Measurements from ENCODE around the gene NPAS1.
"Not testable (repeated sequence)": the region's sequence is repeated elsewhere in the genome, so short reads cannot be mapped to it uniquely, and the experiment has no call there.

Gene NPAS1

GRCh38 chr19:47050562-47050961 is 30.9 kb downstream of the NPAS1 start:
- not testable (repeated sequence) for DNase-seq

GRCh38 chr19:47056411-47056810 is 36.8 kb downstream of the NPAS1 start:
- DNase-seq, result no peak

- DNase-seq, result no peak
Measured at GRCh38 chr19:47057328-47057727, 37.7 kb downstream of the NPAS1 start.

GRCh38 chr19:47058621-47059022 is 39.0 kb downstream of the NPAS1 start:
- DNase-seq, result no peak

GRCh38 chr19:47063874-47064273 is 44.2 kb downstream of the NPAS1 start:
- no peak for DNase-seq

GRCh38 chr19:47065242-47065641 is 45.6 kb downstream of the NPAS1 start:
- no peak for DNase-seq

GRCh38 chr19:47066376-47067214 is 47.0 kb downstream of the NPAS1 start:
- no peak for DNase-seq

- no peak for DNase-seq
Measured at GRCh38 chr19:47067215-47067847, 47.7 kb downstream of the NPAS1 start.

GRCh38 chr19:47068246-47068645 is 48.6 kb downstream of the NPAS1 start:
- no peak for DNase-seq

- DNase-seq, result no peak
Measured at GRCh38 chr19:47068876-47069406, 49.3 kb downstream of the NPAS1 start.

GRCh38 chr19:47069795-47070194 is 50.2 kb downstream of the NPAS1 start:
- no peak for DNase-seq

- DNase-seq, result no peak
Measured at GRCh38 chr19:47070756-47071155, 51.1 kb downstream of the NPAS1 start.

- no peak for DNase-seq
Measured at GRCh38 chr19:47071731-47072130, 52.1 kb downstream of the NPAS1 start.

- no peak for DNase-seq
Measured at GRCh38 chr19:47072323-47072722, 52.7 kb downstream of the NPAS1 start.

GRCh38 chr19:47073574-47073973 is 53.9 kb downstream of the NPAS1 start:
- DNase-seq, result no peak

GRCh38 chr19:47074621-47075020 is 55.0 kb downstream of the NPAS1 start:
- DNase-seq, result no peak

- no peak for DNase-seq
Measured at GRCh38 chr19:47075179-47075810, 55.7 kb downstream of the NPAS1 start.

GRCh38 chr19:47075941-47076340 is 56.3 kb downstream of the NPAS1 start:
- no peak for DNase-seq

GRCh38 chr19:47078351-47078750 is 58.7 kb downstream of the NPAS1 start:
- DNase-seq, result not testable (repeated sequence)

- DNase-seq, result no peak
Measured at GRCh38 chr19:47081095-47081494, 61.5 kb downstream of the NPAS1 start.

GRCh38 chr19:47082493-47082892 is 62.9 kb downstream of the NPAS1 start:
- DNase-seq, result no peak

GRCh38 chr19:47084879-47085439 is 65.3 kb downstream of the NPAS1 start:
- DNase-seq, result no peak

GRCh38 chr19:47086280-47086679 is 66.6 kb downstream of the NPAS1 start:
- no peak for DNase-seq
